WTC11 (cell line): ENCODE measurements around the gene ZDHHC21.

ENCODE experiments used
- EMX1 ChIP-seq: fragments of 250-450 bp; sonication (Bioruptor Pico); IDR thresholded peaks from 2 replicates; pipeline ENCODE4 v1.8.0; 2021; ENCODE audit warnings: mild to moderate bottlenecking
- JUN ChIP-seq: sonication (generic); formaldehyde crosslinking; IDR thresholded peaks from 2 replicates; pipeline ENCODE4 v1.8.0; 2023; ENCODE audit warnings: mild to moderate bottlenecking, missing genetic modification reagents
- KAT7 ChIP-seq: sonication (generic); formaldehyde crosslinking; IDR thresholded peaks from 2 replicates; pipeline ENCODE4 v1.8.1; 2023; ENCODE audit warnings: missing genetic modification reagents, mild to moderate bottlenecking, borderline replicate concordance
- MYBL2 ChIP-seq: sonication (generic); formaldehyde crosslinking; IDR thresholded peaks from 2 replicates; pipeline ENCODE4 v1.8.1; 2023; ENCODE audit warnings: mild to moderate bottlenecking, moderate library complexity, missing genetic modification reagents
- SMAD3 ChIP-seq: sonication (generic); formaldehyde crosslinking; IDR thresholded peaks from 2 replicates; pipeline ENCODE4 v1.8.0; 2022; ENCODE audit warnings: missing genetic modification reagents, mild to moderate bottlenecking, borderline replicate concordance
- TF ChIP-seq, protein P1 (sequence below): fragments of 200-600 bp; IDR thresholded peaks from 2 replicates; pipeline ENCODE4 v1.8.0; 2022; ENCODE audit warnings: antibody characterized with exemption
- TF ChIP-seq, protein P2 (sequence below): sonication (generic); formaldehyde crosslinking; IDR thresholded peaks from 2 replicates; pipeline ENCODE4 v1.8.1; 2023; ENCODE audit warnings: mild to moderate bottlenecking, missing genetic modification reagents, moderate library complexity
- TF ChIP-seq, protein P3 (sequence below): sonication (generic); formaldehyde crosslinking; IDR thresholded peaks from 2 replicates; pipeline ENCODE4 v1.8.0; 2022; ENCODE audit warnings: mild to moderate bottlenecking, missing genetic modification reagents
- TF ChIP-seq, protein P4 (sequence below): sonication (generic); formaldehyde crosslinking; IDR thresholded peaks from 2 replicates; pipeline ENCODE4 v1.8.0; 2022; ENCODE audit warnings: missing genetic modification reagents
- TF ChIP-seq, protein P5 (sequence below): sonication (generic); formaldehyde crosslinking; IDR thresholded peaks from 2 replicates; pipeline ENCODE4 v1.8.0; 2023; ENCODE audit warnings: mild to moderate bottlenecking, missing genetic modification reagents

DNA sequence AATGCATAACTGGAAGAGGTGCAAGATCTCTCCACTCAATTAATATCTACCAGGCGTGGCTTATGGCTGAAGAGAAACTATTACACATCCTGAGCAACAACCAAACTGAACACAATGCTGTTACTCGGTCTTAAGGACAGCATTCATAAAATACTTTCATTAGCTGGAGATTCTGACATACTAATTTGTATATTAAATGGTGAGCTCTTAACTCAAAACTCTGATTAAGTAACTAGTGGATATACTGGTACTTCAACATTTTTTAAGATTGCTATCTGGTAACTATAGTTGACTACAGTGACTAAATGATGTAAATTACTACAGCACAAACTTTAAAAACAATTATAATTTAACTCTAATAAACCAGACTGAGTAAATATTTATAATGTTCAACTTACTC lies 15.8 kb downstream of the ZDHHC21 start:
- TF ChIP-seq, protein P1, sequence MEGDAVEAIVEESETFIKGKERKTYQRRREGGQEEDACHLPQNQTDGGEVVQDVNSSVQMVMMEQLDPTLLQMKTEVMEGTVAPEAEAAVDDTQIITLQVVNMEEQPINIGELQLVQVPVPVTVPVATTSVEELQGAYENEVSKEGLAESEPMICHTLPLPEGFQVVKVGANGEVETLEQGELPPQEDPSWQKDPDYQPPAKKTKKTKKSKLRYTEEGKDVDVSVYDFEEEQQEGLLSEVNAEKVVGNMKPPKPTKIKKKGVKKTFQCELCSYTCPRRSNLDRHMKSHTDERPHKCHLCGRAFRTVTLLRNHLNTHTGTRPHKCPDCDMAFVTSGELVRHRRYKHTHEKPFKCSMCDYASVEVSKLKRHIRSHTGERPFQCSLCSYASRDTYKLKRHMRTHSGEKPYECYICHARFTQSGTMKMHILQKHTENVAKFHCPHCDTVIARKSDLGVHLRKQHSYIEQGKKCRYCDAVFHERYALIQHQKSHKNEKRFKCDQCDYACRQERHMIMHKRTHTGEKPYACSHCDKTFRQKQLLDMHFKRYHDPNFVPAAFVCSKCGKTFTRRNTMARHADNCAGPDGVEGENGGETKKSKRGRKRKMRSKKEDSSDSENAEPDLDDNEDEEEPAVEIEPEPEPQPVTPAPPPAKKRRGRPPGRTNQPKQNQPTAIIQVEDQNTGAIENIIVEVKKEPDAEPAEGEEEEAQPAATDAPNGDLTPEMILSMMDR = no peak
- TF ChIP-seq, protein P2, sequence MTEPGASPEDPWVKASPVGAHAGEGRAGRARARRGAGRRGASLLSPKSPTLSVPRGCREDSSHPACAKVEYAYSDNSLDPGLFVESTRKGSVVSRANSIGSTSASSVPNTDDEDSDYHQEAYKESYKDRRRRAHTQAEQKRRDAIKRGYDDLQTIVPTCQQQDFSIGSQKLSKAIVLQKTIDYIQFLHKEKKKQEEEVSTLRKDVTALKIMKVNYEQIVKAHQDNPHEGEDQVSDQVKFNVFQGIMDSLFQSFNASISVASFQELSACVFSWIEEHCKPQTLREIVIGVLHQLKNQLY (CRISPR knock-in tag) = no peak
- no peak for TF ChIP-seq SMAD3 (CRISPR knock-in tag)
- TF ChIP-seq, protein P3, sequence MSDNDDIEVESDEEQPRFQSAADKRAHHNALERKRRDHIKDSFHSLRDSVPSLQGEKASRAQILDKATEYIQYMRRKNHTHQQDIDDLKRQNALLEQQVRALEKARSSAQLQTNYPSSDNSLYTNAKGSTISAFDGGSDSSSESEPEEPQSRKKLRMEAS (CRISPR knock-in tag) = no peak
- TF ChIP-seq, protein P4, sequence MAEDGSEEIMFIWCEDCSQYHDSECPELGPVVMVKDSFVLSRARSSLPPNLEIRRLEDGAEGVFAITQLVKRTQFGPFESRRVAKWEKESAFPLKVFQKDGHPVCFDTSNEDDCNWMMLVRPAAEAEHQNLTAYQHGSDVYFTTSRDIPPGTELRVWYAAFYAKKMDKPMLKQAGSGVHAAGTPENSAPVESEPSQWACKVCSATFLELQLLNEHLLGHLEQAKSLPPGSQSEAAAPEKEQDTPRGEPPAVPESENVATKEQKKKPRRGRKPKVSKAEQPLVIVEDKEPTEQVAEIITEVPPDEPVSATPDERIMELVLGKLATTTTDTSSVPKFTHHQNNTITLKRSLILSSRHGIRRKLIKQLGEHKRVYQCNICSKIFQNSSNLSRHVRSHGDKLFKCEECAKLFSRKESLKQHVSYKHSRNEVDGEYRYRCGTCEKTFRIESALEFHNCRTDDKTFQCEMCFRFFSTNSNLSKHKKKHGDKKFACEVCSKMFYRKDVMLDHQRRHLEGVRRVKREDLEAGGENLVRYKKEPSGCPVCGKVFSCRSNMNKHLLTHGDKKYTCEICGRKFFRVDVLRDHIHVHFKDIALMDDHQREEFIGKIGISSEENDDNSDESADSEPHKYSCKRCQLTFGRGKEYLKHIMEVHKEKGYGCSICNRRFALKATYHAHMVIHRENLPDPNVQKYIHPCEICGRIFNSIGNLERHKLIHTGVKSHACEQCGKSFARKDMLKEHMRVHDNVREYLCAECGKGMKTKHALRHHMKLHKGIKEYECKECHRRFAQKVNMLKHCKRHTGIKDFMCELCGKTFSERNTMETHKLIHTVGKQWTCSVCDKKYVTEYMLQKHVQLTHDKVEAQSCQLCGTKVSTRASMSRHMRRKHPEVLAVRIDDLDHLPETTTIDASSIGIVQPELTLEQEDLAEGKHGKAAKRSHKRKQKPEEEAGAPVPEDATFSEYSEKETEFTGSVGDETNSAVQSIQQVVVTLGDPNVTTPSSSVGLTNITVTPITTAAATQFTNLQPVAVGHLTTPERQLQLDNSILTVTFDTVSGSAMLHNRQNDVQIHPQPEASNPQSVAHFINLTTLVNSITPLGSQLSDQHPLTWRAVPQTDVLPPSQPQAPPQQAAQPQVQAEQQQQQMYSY (CRISPR knock-in tag) = no peak
- TF ChIP-seq MYBL2 (CRISPR knock-in tag) = no peak
- no peak for TF ChIP-seq KAT7
- TF ChIP-seq JUN (CRISPR knock-in tag) = no peak
- TF ChIP-seq, protein P5, sequence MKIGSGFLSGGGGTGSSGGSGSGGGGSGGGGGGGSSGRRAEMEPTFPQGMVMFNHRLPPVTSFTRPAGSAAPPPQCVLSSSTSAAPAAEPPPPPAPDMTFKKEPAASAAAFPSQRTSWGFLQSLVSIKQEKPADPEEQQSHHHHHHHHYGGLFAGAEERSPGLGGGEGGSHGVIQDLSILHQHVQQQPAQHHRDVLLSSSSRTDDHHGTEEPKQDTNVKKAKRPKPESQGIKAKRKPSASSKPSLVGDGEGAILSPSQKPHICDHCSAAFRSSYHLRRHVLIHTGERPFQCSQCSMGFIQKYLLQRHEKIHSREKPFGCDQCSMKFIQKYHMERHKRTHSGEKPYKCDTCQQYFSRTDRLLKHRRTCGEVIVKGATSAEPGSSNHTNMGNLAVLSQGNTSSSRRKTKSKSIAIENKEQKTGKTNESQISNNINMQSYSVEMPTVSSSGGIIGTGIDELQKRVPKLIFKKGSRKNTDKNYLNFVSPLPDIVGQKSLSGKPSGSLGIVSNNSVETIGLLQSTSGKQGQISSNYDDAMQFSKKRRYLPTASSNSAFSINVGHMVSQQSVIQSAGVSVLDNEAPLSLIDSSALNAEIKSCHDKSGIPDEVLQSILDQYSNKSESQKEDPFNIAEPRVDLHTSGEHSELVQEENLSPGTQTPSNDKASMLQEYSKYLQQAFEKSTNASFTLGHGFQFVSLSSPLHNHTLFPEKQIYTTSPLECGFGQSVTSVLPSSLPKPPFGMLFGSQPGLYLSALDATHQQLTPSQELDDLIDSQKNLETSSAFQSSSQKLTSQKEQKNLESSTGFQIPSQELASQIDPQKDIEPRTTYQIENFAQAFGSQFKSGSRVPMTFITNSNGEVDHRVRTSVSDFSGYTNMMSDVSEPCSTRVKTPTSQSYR = no peak
- TF ChIP-seq EMX1 (CRISPR knock-in tag) = no peak
